IMR-90 (cell line): ENCODE results near the gene DCAF15. TPM values are rescaled to one million over a fixed set of nuclear protein-coding genes. Genes with fewer than 3 reads are reported as not detected.

Experiments
- ATAC-seq: fragments of 200-7000 bp; cut with Tn5 transposase; 2 replicates; pipeline ENCODE4 v1.9.1; 2020; ENCODE audit warnings: low read depth, mild to moderate bottlenecking, moderate library complexity
- BruUV-seq: library from RNA; stranded (reverse); fragments of 400-500 nt; replicated peaks from 2 replicates; lab custom pipeline; 2021; lab: Mats Ljungman, UMichigan
- CTCF ChIA-PET: fragments of 300-600 bp; formaldehyde crosslinking; extraction: SDS; loops from one replicate; lab custom pipeline; 2021; ENCODE audit warnings: antibody characterized with exemption; lab: Yijun Ruan, JAX
- POLR2A ChIA-PET: fragments of 300-600 bp; sonication (Branson Sonifier 250); formaldehyde crosslinking; loops from one replicate; lab custom pipeline; 2022; ENCODE audit warnings: antibody characterized with exemption; ENCODE audit not compliant: unreplicated experiment; lab: Charles Lee
- DNase-seq: peaks from one replicate; pipeline ENCODE4 v3.0.0; 2013
- H2AFZ ChIP-seq: replicated peaks from 2 replicates; pipeline ENCODE3; 2013; ENCODE audit warnings: low read length, mild to moderate bottlenecking; ENCODE audit not compliant: poor library complexity
- H2AK5ac ChIP-seq: 2 replicates; pipeline ENCODE4 v1.6.1; 2013; ENCODE audit warnings: low read depth, low read length, inconsistent platforms
- H2AK9ac ChIP-seq: replicated peaks from 2 replicates; pipeline ENCODE3; 2013; ENCODE audit warnings: mild to moderate bottlenecking, low read depth, low read length, moderate library complexity; ENCODE audit not compliant: poor library complexity
- H2BK120ac ChIP-seq: 2 replicates; pipeline ENCODE4 v1.6.1; 2013; ENCODE audit warnings: low read depth, low read length, inconsistent platforms
- H2BK15ac ChIP-seq: 3 replicates; pipeline ENCODE4 v1.6.1; 2013; ENCODE audit warnings: low read depth, low read length, inconsistent platforms
- H2BK20ac ChIP-seq: 2 replicates; pipeline ENCODE4 v1.6.1; 2013; ENCODE audit warnings: low read depth, mild to moderate bottlenecking, inconsistent platforms, low read length, moderate library complexity
- H2BK5ac ChIP-seq: 2 replicates; pipeline ENCODE4 v1.6.1; 2013; ENCODE audit warnings: mild to moderate bottlenecking, low read depth, low read length, inconsistent platforms; ENCODE audit not compliant: poor library complexity, severe bottlenecking
- H3K14ac ChIP-seq: replicated peaks from 2 replicates; pipeline ENCODE4 v1.6.1; 2013; ENCODE audit warnings: low read depth, low read length, inconsistent platforms
- H3K18ac ChIP-seq: 2 replicates; pipeline ENCODE4 v1.6.1; 2013; ENCODE audit warnings: low read depth, low read length, control low read depth
- H3K23ac ChIP-seq: 2 replicates; pipeline ENCODE4 v1.6.1; 2013; ENCODE audit warnings: low read depth, low read length, inconsistent platforms
- H3K27ac ChIP-seq: 2 replicates; pipeline ENCODE4 v1.5.1; 2013; ENCODE audit warnings: mild to moderate bottlenecking, control low read depth, low read length; ENCODE audit not compliant: insufficient read depth
- H3K27me3 ChIP-seq: 2 replicates; pipeline ENCODE4 v1.6.1; 2013; ENCODE audit warnings: low read length; ENCODE audit not compliant: control insufficient read depth, insufficient read depth
- H3K36me3 ChIP-seq: 2 replicates; pipeline ENCODE4 v1.6.1; 2013; ENCODE audit warnings: low read length, mixed read lengths; ENCODE audit not compliant: control insufficient read depth, insufficient read depth
- H3K4ac ChIP-seq: 2 replicates; pipeline ENCODE4 v1.6.1; 2013; ENCODE audit warnings: low read depth, low read length, inconsistent platforms
- H3K4me1 ChIP-seq: 2 replicates; pipeline ENCODE4 v1.6.1; 2013; ENCODE audit warnings: low read length, mixed read lengths; ENCODE audit not compliant: control insufficient read depth, insufficient read depth
- H3K4me2 ChIP-seq: 2 replicates; pipeline ENCODE4 v1.6.1; 2013; ENCODE audit warnings: low read depth, mild to moderate bottlenecking, control low read depth, low read length, moderate library complexity
- H3K4me3 ChIP-seq: 2 replicates; pipeline ENCODE4 v1.5.1; 2013; ENCODE audit warnings: low read depth, mild to moderate bottlenecking, control low read depth, low read length, moderate library complexity; ENCODE audit not compliant: insufficient read depth
- H3K56ac ChIP-seq: 2 replicates; pipeline ENCODE4 v1.6.1; 2013; ENCODE audit warnings: low read length, inconsistent platforms; ENCODE audit not compliant: insufficient read depth; ENCODE audit errors: extremely low read depth
- H3K79me1 ChIP-seq, 2 experiments: 2 replicates each; pipeline ENCODE4 v1.6.1; 2013; ENCODE audit warnings: low read length in 2 of 2, inconsistent platforms in 1 of 2, low read depth in 1 of 2
- H3K9ac ChIP-seq: 2 replicates; pipeline ENCODE4 v1.6.1; 2013; ENCODE audit warnings: low read depth, low read length, control low read depth
- H3K9me1 ChIP-seq: 2 replicates; pipeline ENCODE4 v1.6.1; 2013; ENCODE audit warnings: low read length, inconsistent platforms; ENCODE audit not compliant: insufficient read depth
- H3K9me3 ChIP-seq: 2 replicates; pipeline ENCODE4 v1.6.1; 2013; ENCODE audit warnings: low read length; ENCODE audit not compliant: control insufficient read depth, insufficient read depth
- H4K20me1 ChIP-seq: 2 replicates; pipeline ENCODE4 v1.6.1; 2013; ENCODE audit warnings: low read length, inconsistent platforms; ENCODE audit not compliant: insufficient read depth
- H4K5ac ChIP-seq: 2 replicates; pipeline ENCODE4 v1.6.1; 2013; ENCODE audit warnings: mild to moderate bottlenecking, low read depth, low read length, control low read depth
- H4K8ac ChIP-seq, 2 experiments: 2 replicates each; pipeline ENCODE4 v1.6.1; 2013; ENCODE audit warnings: low read depth in 2 of 2, low read length in 2 of 2, control low read depth in 1 of 2, inconsistent platforms in 1 of 2
- H4K91ac ChIP-seq: 2 replicates; pipeline ENCODE4 v1.6.1; 2013; ENCODE audit warnings: low read depth, low read length, inconsistent platforms; ENCODE audit not compliant: insufficient read depth
- BHLHE40 ChIP-seq: fragments of 150-350 bp; IDR thresholded peaks from 2 replicates; pipeline ENCODE4 v1.6.1; 2016; ENCODE audit warnings: mild to moderate bottlenecking, low read depth, low read length
- MAFK ChIP-seq: IDR thresholded peaks from 2 replicates; pipeline ENCODE4 v1.6.1; 2012; ENCODE audit warnings: low read depth, low read length, improper control_type of control experiment
- RAD21 ChIP-seq: IDR thresholded peaks from 2 replicates; pipeline ENCODE4 v1.6.1; 2012; ENCODE audit warnings: low read length, improper control_type of control experiment
- RFX5 ChIP-seq: IDR thresholded peaks from 2 replicates; pipeline ENCODE4 v1.8.0; 2012; ENCODE audit warnings: low read depth, mild to moderate bottlenecking, low read length, moderate library complexity
- SMC3 ChIP-seq: fragments of 150-350 bp; IDR thresholded peaks from 2 replicates; pipeline ENCODE4 v1.6.1; 2016; ENCODE audit warnings: low read depth, mild to moderate bottlenecking, antibody characterized with exemption, low read length, moderate library complexity
- WGBS, 2 experiments: methylation state at CpG; one replicate each; pipeline versions ENCODE4 v1.1.5 to v1.1.7; 2013; ENCODE audit warnings: missing lambda C conversion rate in 2 of 2; ENCODE audit not compliant: insufficient read length in 1 of 2; ENCODE audit errors: extremely low coverage in 2 of 2; 5-methylcytosine and 5-hydroxymethylcytosine counted together
- dilution Hi-C: fragments of 300-500 bp; cut with HindIII; formaldehyde crosslinking; loops from one replicate; pipeline ENCODE4 v1.14.3; 2018; ENCODE audit warnings: low sequenced_read_pairs; ENCODE audit not compliant: unreplicated experiment
- in situ Hi-C: fragments of 300-500 bp; cut with MboI; formaldehyde crosslinking; loops from 3 replicates; pipeline ENCODE4 v1.14.3; 2019; ENCODE audit warnings: low sequenced_read_pairs, inconsistent platforms, mixed read lengths
- intact Hi-C: fragments of 100-400 bp; cut with micrococcal nuclease; formaldehyde crosslinking; loops from 2 replicates; pipeline ENCODE4 v1.10.0; 2022
- polyA plus RNA-seq, 3 experiments: library from polyadenylated mRNA; depleted of rRNA; stranded (reverse); fragments of >200 nt; gene quantifications; 2 replicates each; pipeline ENCODE4 v1.2.3, GENCODE V29; 2012; ENCODE audit warnings: low replicate concordance in 1 of 3
- total RNA-seq: library from RNA; depleted of rRNA; stranded (reverse); fragments of >200 nt; gene quantifications from 2 replicates; pipeline ENCODE4 v1.2.3, GENCODE V29; 2012
- TF ChIP-seq, protein P1 (sequence below): fragments of 150-350 bp; IDR thresholded peaks from 2 replicates; pipeline ENCODE4 v1.6.1; 2017; ENCODE audit warnings: mild to moderate bottlenecking, antibody characterized with exemption, low read length, low read depth
- TF ChIP-seq, protein P2 (sequence below): fragments of 150-350 bp; IDR thresholded peaks from 2 replicates; pipeline ENCODE4 v1.6.1; 2016; ENCODE audit warnings: low read depth, mild to moderate bottlenecking, low read length, moderate library complexity, borderline replicate concordance

Gene DCAF15
- total and polyA plus RNA-seq, 2 of the 4 experiments (the other 2 are of a cell fraction), result 6.8 to 31.0 TPM

DNA sequence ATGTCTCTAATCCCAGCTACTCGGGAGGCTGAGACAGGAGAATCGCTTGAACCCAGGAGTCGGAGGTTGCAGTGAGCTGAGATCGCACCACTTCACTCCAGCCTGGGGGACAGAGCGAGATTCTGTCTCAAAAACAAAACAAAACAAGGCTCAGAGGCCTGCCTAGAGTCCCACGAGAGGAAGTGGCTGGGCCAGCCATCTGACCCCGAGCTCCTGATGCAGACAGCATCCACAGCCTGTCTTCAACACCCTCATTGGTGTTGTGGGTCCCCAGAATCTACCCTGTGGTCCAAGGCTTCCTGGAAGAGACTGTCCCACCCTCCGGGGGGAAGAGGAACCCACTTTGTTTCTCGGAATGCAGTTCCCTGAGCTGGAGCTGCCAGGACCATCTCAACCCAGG lies 29.2 kb downstream of the DCAF15 start:
- Histone ChIP-seq H3K4ac (no peak overlapping the region), H3K18ac (no peak overlapping the region), H3K4me2 (no peak overlapping the region), H3K9me3 (no peaks in the 10 kb centered on the region), H3K4me1 (peaks cover 3% of the 10 kb centered on the region; the same call in 1 of the 2 replicates), H2BK120ac (no peak overlapping the region), H3K79me1 (peaks cover 0 to 12% of the 10 kb centered on the region in 2 experiments; a peak in 1 of 4 replicates), H3K9me1 (0 out of 2 replicates have a peak, but pooled peaks cover 3% of the 10 kb centered on the region), H3K56ac (no peak overlapping the region), H3K14ac (no peak overlapping the region), H4K8ac (no peak overlapping the region), H2BK15ac (no peak overlapping the region), H4K20me1 (no peaks in the 10 kb centered on the region), H3K4me3 (no peak overlapping the region), H2AFZ (no peak overlapping the region), H2AK9ac (no peak overlapping the region), H3K23ac (no peak overlapping the region), H3K36me3 (peaks cover 9% of the 10 kb centered on the region; the same call in 1 of the 2 replicates), H3K27me3 (no peaks in the 10 kb centered on the region), H3K9ac (no peak overlapping the region), H4K91ac (no peak overlapping the region), H3K27ac (no peak overlapping the region), H2BK20ac (no peak overlapping the region), H2AK5ac (no peak overlapping the region), H4K5ac (no peak overlapping the region), H2BK5ac (no peak overlapping the region)
- 87% methylated on average over 3 of the region's 9 CpGs; no CpG with 5 or more reads in 1 of the 2 experiments for WGBS, 2 experiments
- DNase-seq, result no peak
- intact Hi-C loops, result no loop called here
- no peak for ATAC-seq
- TF ChIP-seq RFX5 (no peak), SMC3 (no peak), BHLHE40 (no peak), RAD21 (no peak), MAFK (no peak)
- TF ChIP-seq, protein P1, sequence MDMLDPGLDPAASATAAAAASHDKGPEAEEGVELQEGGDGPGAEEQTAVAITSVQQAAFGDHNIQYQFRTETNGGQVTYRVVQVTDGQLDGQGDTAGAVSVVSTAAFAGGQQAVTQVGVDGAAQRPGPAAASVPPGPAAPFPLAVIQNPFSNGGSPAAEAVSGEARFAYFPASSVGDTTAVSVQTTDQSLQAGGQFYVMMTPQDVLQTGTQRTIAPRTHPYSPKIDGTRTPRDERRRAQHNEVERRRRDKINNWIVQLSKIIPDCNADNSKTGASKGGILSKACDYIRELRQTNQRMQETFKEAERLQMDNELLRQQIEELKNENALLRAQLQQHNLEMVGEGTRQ, result no peak
- TF ChIP-seq, protein P2, sequence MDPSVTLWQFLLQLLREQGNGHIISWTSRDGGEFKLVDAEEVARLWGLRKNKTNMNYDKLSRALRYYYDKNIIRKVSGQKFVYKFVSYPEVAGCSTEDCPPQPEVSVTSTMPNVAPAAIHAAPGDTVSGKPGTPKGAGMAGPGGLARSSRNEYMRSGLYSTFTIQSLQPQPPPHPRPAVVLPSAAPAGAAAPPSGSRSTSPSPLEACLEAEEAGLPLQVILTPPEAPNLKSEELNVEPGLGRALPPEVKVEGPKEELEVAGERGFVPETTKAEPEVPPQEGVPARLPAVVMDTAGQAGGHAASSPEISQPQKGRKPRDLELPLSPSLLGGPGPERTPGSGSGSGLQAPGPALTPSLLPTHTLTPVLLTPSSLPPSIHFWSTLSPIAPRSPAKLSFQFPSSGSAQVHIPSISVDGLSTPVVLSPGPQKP, result no peak
- CTCF ChIA-PET, result no interaction called here
- no TSS peak for BruUV-seq
- in situ Hi-C loops, result no loop called here
- dilution Hi-C loops, result no loop called here
- POLR2A ChIA-PET, result no interaction called here
